Fibroblast of gingiva (primary cell): ENCODE results near the gene NR4A2.
A peak's percentile ranks its signal among the peaks of the same experiment; 100 is the strongest.

Experiments used
- DNase-seq: peaks from one replicate; pipeline ENCODE4 v3.0.0-alpha.2; 2011; ENCODE audit warnings: low read depth

The NR4A2 gene

DNA sequence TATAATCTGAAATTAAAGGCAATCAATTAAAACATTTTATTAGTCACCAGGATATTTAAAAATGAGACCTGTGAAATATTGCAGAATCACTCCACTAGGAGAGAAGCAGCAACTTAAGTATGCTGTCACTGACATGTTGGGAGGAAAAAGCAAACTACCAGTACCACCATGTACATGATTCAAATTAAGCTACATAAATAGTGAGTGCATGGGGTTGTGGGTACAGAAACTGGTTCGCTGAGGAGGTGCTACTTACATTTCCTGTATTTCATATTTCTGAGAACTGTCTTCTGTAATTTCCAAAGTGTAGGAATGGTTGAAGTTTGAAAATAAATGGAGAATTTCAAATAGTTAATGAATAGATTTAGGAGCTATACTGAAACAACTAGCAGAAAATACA is 7.9 kb upstream of the NR4A2 start:
- DNase-seq, result no peak

DNA sequence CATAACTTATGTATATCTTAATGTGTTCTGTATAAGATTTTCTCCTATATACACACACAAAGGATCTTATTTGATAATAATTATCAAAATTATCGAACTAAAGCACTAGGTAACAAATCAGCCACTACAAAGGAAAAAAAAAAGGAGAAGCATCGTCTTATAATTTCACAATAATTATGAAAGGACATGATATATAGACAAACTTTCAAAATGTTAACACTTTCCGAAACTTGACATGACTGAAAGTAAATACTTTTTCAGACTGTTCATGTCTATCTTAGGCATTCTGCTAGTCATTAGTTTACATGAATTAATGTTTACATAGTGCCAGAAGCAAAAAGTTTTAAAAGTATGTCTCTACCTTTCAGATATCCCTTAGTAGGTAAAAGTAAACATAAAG is 7.3 kb upstream of the NR4A2 start:
- DNase-seq, result no peak

DNA sequence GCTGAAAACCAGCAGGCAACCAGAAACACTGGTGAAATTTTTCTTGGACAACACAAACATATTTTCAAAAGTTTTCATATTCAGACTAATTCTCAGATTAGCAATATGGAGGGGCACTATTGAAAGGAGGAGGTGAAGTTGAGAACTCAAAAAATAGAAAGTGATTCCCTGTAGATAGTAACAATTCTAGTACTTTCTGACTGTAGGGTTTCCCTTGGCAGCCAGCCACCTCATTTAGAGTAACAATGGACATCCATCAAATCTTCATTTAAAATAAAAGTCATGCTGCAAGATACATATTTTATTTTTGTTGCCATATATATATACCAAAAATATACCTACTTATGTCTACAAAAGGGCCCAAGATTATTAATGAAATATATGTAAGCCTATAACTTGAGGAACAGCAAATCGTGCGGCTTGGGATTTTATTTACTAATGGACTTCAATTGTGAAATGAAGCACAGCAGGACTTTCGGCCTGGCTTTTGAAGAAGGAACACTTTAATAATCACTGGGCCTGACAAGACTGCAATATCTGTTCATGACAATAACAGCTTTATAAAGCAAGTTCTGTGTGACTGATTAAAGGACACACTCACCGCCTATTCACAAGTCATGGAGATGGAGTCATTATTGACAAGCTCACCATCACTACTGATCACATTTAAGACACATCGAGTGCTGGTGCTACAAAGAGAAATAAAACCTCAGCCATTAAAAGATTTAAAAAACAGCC is 6.8 kb upstream of the NR4A2 start:
- no peak for DNase-seq

DNA sequence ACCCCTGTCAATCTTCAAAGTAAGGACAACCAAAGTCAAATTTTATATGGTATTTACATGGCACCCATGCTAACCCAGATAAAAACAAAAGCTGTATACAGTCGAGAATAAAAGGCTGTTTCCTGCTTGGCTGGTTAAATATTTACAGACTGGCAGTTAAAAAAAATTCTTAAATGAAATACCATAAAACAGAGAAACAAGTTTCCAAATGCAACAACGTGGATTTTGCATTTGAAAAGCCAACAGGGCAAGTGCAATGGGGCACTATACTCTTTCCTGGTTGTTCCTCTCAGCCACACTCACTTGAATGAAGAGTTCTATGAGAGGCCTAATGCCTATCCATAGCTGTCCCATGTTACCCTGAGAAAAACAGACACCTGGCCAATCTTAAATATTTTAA is 6.1 kb upstream of the NR4A2 start:
- DNase-seq, result no peak

DNA sequence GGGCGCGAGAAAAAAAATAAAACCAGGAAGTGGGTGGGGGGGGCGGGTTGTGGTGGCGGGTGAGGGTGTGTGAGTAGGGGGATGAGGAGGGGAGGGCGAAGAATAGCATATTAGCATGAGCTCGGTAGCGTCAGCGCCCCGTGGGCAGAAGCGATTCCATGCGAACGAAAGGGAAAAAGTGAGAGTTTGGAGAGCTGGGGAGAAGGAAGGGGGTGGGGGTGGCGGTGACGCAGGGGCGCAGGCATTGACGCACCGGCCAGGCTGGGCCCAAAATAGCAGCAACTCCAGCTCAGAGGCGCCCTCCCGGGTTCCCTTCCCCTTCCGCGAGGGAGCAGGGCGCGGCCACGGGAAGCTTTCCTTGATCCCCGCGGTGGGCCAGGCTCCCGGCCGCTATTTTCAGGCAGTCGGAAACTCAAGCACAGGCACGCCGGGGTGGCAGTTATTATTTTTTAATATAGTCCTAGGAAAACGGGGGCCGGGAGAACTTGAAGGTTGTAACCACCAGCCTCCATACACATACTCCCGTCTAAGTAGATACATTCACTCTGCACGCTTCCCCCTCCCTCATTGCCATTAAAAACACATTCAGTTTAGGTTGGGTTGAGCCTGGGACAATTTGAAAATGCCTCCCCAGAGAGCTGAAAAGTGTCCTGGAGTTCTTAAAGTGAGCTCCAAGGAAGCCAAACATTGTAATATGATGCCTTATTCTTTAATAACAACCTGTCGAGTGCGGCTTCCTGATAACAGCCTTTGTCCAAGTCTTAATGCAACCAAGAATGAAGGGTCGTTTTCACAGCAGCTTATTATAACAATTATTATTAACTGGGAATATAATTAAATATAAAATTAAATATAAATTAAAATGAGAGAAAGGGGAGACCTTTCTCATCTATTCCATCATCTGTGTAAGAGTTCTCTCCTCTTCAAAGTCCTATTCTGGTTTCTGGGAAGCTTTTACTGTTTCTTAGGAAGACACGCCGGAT is 2.3 kb upstream of the NR4A2 start:
- DNase-seq, result peak; percentile 97

DNA sequence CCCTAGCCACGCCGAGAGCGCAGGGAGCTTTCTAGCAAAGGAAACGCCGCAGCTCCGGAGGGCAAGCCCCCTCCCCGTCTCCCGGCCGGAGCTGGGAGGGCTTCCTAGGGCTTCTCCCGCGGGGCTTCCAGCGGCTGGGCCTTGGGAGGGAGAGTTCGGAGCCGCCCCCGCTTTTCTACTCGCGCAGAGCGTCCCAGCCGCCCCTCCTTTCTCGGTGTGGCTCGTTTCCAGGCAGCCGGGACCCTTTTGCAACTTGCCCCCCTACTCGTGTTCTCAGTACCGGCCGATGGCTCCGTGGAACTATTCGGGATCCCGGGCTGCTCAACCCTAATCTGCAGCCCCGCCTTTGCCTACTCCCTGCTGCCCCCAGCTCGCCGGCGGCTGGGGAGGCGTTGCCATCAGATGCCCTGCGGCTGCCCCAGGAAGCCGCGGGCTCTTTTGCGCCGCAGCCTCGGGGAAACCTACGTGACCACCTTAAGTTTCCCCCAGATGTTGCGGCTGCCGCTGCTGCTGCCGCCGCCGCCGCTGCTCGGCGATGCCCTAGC is 1.5 kb upstream of the NR4A2 start:
- peak; percentile 86 for DNase-seq

DNA sequence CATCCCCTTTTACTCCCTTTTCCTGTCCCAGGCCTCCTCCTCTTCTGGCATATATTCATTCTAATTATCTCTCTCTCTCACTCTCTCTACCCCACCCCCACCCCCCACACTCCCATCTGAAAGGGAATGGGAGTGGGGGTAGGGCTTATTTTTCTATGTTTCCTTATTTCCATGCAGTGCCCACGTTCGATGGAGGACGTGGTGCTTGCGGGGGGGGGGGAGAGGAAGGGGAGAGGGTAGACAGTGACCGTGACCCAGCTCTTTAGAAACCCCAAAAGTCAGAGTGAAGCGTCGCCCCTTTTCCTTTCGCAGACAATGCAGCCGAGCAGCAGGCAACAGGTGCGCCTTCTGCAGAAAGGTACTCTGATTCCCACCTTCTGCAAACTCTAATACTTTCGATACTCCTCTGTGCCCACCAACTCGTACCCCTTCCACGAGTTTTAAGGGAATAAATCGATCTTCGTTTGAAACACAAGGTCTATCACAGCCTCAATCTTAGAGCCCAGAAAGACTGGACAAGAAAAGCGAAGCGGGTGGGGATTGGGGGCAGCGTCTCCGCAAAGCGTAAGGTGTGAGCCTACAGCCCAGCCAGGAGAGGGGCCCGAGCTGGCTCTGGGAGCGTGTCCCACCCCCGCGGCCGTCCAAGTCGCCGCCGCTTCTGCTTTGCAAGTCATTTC is 891 bp upstream of the NR4A2 start:
- DNase-seq, result no peak

DNA sequence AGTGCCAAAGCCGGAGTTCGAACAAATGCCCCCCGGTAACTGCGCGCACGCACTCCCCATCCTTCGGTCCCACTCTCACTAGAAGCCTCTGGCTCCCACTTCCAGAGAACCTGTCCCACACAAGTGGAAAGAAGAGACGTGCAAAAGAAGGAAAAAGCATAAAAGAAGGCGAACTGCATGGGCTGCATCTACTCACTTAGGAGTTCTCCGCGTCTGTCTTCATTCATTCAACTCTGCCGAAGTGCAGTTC is 312 bp downstream of the NR4A2 start:
- DNase-seq, result no peak

DNA sequence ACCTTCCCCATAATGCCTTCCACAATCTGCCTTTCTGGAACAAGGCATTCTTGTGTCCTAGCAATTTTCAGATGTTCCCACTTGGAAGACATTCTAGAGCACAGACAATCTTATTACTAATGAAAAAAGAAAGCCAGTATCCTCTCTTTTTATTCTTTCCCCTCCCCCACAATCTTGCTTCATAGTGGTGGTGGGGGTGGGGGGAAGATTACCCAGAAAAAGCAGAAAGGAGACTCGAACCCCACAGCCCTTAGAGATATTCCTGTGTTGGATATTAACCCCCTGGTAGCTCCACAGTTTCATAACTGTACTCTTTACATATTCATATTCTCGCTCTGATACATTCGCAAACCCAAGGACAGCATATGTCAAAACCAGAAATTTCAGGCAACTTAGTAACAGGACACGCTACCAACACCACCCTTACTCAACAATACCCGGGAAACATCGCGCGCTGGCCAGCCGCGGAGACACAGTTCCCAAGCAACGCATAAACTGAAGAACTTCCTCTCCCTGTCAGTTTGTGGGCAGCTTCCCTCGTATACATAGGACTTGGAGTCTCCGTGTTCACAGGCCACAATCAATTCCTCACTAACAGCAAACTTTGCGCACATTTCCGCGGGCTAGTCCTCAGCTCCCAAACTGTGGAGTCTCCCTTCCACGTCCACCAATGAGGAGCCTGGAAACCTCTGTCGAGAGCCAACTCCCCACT is 793 bp downstream of the NR4A2 start:
- DNase-seq, result peak; percentile 93

DNA sequence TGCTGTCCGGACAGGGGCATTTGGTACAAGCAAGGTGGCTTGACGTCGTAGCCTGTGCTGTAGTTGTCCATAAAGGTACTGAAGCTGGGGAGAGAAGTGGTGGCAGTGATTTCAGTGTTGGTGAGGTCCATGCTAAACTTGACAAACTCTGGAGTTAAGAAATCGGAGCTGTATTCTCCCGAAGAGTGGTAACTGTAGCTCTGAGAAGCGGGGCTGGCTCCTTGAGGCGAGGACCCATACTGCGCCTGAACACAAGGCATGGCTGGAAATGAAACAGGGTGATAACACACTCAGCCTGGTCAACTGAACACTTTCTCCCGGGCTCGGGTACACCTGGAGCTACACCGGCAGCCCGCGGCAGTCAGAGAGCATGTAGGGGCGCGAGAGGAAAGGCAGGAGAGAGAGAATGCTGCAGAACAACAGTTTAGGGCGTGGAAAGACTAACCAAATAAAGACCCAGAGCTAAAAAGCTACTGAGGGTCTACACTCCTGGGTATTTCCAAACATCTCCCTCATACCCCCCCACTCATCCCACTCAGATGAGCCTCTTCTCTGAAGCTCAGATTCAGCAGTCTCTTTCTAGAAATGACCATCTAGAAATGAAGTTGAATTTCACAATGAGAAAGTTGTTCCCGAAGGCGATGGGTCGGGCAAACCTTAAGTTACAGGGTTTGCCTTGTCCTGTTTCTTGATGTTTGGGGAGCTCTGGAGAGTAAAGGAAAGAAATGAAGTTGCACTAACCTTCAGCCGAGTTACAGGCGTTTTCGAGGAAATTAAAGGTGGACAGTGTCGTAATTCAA is 2.4 kb downstream of the NR4A2 start:
- no peak for DNase-seq

DNA sequence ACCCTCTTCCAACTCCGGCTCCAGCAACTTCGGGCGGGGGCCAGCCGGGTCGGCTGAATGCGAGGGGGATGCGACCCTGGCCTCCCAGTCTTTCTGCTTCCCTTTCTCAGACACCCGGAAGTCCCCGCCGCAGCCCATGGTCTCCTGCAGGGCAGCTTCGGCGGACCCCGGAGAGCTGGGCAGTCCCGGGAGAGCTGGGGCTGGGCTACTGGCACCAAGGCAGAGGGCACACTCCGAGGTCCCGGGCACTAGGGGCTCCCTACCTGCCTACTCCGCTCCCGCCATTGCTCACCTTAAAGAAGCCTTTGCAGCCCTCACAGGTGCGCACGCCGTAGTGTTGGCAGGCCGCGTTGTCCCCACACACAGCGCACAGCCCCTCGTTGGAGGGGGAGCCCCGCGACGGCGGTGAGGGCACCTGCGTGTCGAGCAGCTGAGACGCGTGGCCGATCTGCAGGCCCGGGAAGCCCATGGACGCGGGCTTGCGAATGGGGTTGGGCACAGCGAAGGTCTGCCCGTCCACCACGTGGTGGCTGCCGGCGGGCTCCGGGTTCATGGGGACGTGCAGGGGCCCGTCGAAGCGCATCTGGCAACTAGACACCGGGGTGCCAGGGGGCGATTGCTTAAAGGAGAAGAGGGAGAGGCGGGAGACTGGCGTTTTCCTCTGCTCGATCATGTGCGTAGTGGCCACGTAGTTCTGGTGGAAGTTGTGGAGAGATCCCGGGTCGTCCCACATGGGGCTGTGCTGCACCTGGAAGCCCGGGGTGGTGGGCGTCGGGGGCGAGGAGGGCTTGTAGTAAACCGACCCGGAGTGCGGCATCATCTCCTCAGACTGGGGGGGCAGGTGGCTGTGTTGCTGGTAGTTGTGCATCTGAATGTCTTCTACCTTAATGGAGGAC is 3.2 kb downstream of the NR4A2 start:
- DNase-seq, result no peak

DNA sequence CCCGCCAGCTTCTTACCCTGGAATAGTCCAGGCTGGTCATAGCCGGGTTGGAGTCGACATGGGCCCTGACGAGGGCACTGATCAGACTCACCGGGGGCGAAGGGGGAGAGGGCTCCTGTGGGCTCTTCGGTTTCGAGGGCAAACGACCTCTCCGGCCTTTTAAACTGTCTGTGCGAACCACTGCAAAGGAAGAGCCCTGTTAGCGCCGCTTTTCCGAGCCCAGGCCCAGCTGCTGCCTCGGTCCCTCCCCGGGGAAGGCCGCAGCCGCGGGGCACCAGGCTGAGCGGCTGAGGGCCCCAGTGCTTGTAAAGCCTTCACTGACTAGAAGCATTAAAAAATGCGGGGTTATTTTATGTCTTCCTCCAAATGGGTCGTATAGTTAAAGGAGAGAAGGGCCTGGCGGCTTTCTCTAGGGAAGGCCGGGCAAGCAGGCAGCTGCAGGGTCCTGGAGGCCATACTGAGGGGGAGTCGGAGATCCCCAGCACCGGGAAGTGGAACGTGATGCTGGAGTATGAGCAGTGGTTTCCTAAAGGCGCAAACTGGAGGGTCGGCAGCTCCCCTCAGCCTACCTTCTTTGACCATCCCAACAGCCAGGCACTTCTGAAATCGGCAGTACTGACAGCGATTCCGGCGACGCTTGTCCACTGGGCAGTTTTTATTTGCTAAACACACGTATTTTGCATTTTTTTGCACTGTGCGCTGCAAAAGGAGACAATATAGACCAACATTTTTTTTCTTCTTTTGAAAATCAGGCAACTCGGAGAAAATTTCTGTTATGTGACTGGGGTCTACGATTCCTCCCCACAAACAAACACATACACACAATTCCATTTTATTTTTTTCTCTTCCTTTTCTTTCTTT is 4.5 kb downstream of the NR4A2 start:
- DNase-seq, result no peak

DNA sequence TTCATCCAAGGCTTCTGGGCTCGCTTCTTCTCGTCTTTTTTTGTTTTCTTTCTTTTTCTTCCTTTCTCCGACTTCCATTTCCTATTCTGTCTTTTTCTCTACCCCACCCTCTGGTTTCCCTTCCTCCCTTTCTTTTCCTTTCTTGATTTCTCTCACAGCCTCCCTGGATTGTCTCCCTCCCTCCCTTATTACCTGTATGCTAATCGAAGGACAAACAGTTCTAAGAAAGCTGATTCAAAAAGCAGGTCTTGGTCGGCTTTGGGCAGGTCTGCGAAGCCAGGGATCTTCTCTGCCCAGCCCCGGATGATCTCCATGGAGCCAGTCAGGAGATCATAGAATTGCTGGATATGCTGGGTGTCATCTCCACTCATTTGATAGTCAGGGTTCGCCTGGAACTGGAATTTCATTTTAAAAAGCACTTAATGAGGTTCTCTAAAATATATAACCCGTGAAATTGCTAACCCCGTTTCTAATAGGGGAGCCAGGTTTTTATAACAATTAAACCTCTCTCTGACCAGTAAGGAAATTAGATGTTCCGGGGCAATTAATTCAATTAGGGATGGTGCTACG is 5.9 kb downstream of the NR4A2 start:
- DNase-seq, result no peak

DNA sequence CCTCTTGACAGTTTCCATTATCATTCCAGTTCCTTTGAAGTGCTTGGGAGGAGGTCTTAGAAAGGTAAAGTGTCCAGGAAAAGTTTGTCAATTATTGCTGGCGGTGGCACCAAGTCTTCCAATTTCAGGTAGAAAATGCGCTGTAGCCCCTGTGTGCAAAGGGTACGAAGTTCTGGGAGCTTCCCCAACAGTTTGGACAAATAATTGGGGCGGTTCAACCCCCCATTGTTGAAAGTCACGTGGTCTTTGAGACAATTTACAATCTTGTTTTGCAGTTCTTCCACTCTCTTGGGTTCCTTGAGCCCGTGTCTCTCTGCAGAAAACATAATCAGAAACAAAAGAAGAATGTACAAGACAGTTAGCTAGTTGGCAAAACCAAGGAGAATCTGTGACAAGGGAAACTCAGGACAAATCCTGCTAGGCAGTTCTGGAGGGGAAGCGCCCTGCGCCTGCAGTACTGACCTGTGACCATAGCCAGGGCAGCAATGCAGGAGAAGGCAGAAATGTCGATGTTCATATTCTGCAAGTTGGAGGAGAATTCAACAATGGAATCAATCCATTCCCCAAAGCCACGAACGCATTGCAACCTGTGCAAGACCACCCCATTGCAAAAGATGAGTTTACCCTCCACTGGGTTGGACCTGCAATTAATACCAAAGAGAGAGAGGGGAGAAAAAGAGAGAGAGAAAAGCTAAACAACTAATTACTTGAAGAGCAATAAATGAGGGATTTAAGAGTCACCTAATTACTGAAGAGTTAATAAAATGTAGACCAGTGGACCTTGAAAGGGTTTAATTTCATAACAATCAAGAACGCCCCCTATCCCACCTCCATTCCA is 6.6 kb downstream of the NR4A2 start:
- DNase-seq, result no peak

DNA sequence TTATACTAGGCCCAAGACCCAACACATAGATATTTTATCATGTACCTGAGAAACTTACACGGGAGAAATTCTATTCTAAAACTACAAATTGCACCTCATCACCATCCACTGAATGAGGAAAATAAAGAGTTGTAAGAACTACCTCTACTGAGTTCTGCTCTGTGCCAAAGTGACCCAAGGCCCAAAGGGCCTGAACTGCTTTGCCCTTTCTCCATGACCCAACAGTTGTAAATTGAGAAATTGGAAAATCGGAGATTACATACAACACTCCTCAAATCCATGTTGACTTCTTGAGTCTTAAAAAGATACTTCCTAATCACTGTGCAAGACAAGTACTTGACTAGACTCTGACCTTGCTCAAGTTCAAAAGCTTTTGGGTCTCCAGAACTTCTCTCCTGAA is 8.8 kb downstream of the NR4A2 start:
- DNase-seq, result no peak

DNA sequence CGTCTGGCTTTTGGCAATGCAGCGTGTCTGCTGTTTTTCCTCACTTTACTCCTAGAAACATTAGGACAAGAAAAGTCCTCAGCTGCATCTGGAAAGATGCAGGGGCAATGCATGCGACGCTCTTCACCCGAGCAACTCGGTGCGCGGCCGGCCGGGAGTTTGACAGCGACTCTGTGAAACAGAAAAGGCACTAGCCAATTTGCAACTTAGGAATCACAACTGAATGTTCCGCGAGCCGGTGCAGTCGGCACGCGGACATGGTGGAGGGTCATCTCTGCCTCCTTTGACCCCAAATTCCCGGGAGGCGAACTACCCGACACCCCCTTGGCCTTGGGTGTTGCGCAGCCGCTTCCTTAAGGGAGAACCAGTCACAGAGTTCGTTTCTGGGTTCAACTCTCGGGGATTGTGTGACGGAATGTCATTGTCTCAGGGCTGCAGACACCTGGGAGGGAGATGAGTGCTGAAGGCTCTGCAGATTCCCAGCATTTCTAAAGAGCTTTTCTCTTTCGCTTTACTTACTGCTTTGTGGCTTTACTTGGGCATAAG is 9.8 kb downstream of the NR4A2 start:
- no peak for DNase-seq

DNA sequence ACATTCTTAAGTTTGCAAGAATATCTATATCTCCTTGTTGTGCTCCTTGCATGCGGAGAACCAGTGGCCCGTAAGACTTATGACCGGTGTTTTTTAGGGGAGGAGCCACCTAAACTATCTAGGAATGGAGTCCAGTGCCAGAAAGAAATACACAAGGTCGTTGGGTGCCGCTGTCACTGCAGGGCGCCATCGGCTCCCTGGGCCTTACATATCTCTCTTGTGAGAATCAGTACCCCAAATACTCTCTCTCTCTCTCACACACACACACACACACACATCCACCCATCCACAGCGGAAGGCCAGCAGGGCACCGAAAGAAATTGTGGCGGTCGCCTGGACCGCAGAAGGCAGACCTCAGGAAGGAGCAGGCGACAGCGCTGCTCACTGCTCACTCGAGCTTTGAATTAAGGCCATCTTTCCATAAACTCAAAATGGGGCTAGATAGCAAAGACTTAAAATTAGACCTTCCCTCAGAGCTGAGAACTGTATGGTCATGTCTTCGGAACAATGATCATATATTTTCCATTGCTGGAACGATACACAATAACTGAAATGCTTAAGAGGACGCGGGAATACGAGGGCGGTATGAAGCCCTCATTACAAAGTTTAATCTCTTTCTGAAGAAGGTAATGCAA is 10.4 kb downstream of the NR4A2 start:
- no peak for DNase-seq
